HL-60 (cell line): ENCODE data around the gene BICRAL.
"Not testable (repeated sequence)": the region's sequence is repeated elsewhere in the genome, so short reads cannot be mapped to it uniquely, and the experiment has no call there.

ENCODE experiments used
- CTCF ChIP-seq: IDR thresholded peaks from one replicate; pipeline ENCODE4 v1.5.1; 2011; ENCODE audit warnings: low read length, control low read depth, inconsistent platforms; ENCODE audit not compliant: insufficient read depth
- SPI1 ChIP-seq: IDR thresholded peaks from 2 replicates; pipeline ENCODE4 v1.6.1; 2012; ENCODE audit warnings: low read depth, mild to moderate bottlenecking, borderline replicate concordance

GRCh38 chr6:42880871-42881270, 99.0 kb downstream of the BICRAL start:
- not testable (repeated sequence) for TF ChIP-seq CTCF, SPI1
